ENCODE results near the gene OR51G1.
"Not testable (repeated sequence)": the region's sequence is repeated elsewhere in the genome, so short reads cannot be mapped to it uniquely, and the experiment has no call there.

Gene OR51G1

GRCh38 chr11:4924239-4924638, at the start of gene OR51G1:
OR51G1 (minus strand) TSS chr11:4924339; CDS start chr11:4924339, 0 bp downstream.
- DNase-seq = no peak

GRCh38 chr11:4962816-4963215, 38.7 kb upstream of the OR51G1 start:
- no peak for DNase-seq

GRCh38 chr11:4960877-4961276, 36.7 kb upstream of the OR51G1 start:
- DNase-seq = no peak

- DNase-seq = no peak
Observed at GRCh38 chr11:4957396-4957795, 33.3 kb upstream of the OR51G1 start.

- DNase-seq = not testable (repeated sequence)
Observed at GRCh38 chr11:4955613-4956012, 31.5 kb upstream of the OR51G1 start, which contains the start of gene OR51A2. OR51A2 (minus strand) TSS chr11:4955713; CDS start chr11:4955713, 0 bp downstream.

GRCh38 chr11:4947505-4947904, 23.4 kb upstream of the OR51G1 start, which contains the start of gene OR51A4:
OR51A4 (minus strand) TSS chr11:4947605; CDS start chr11:4947100, 505 bp downstream.
- DNase-seq = no peak

- no peak for DNase-seq
Observed at GRCh38 chr11:4936745-4937144, 12.6 kb upstream of the OR51G1 start.

- DNase-seq = no peak
Observed at GRCh38 chr11:4932751-4933150, 8.6 kb upstream of the OR51G1 start.

GRCh38 chr11:4926608-4927007, 2.5 kb upstream of the OR51G1 start:
- DNase-seq = no peak

GRCh38 chr11:4922304-4922703, 1.8 kb downstream of the OR51G1 start:
- DNase-seq = no peak

- no peak for DNase-seq
Observed at GRCh38 chr11:4921796-4922195, 2.3 kb downstream of the OR51G1 start.

- no peak for DNase-seq
Observed at GRCh38 chr11:4919250-4919649, 4.9 kb downstream of the OR51G1 start, which contains the start of gene OR51G2. OR51G2 (minus strand) TSS chr11:4919350; CDS start chr11:4915663, 3,687 bp downstream.

- no peak for DNase-seq
Observed at GRCh38 chr11:4916581-4916980, 7.6 kb downstream of the OR51G1 start.

GRCh38 chr11:4903484-4903883, 20.7 kb downstream of the OR51G1 start, which contains the start of gene OR51A7:
OR51A7 (plus strand) TSS chr11:4903783; CDS start chr11:4907370, 3,587 bp downstream.
- DNase-seq = no peak

- DNase-seq = no peak
Observed at GRCh38 chr11:4891996-4892640, 32.0 kb downstream of the OR51G1 start.

- no peak for DNase-seq
Observed at GRCh38 chr11:4890279-4890678, 33.9 kb downstream of the OR51G1 start.

- DNase-seq = no peak
Observed at GRCh38 chr11:4887591-4887990, 36.5 kb downstream of the OR51G1 start.

- DNase-seq = no peak
Observed at GRCh38 chr11:4886186-4886585, 38.0 kb downstream of the OR51G1 start.

- DNase-seq = no peak
Observed at GRCh38 chr11:4884361-4884760, 39.8 kb downstream of the OR51G1 start.

- DNase-seq = no peak
Observed at GRCh38 chr11:4882543-4882942, 41.6 kb downstream of the OR51G1 start.

GRCh38 chr11:4881860-4882500, 42.2 kb downstream of the OR51G1 start, which contains the start of gene OR51T1:
OR51T1 (plus strand) TSS chr11:4881900; CDS start chr11:4881900, 0 bp downstream.
- no peak for DNase-seq

GRCh38 chr11:4881188-4881587, 43.0 kb downstream of the OR51G1 start:
- DNase-seq = no peak
